DMS79 (cell line): ENCODE measurements around the gene MMP14.
A peak's percentile ranks its signal among the peaks of the same experiment; 100 is the strongest.
"Not testable (repeated sequence)": the region's sequence is repeated elsewhere in the genome, so short reads cannot be mapped to it uniquely, and the experiment has no call there.

Experiments used
- DNase-seq: peaks from one replicate; lab custom pipeline; 2025; lab: John Stamatoyannopoulos, UW

Gene MMP14

DNA sequence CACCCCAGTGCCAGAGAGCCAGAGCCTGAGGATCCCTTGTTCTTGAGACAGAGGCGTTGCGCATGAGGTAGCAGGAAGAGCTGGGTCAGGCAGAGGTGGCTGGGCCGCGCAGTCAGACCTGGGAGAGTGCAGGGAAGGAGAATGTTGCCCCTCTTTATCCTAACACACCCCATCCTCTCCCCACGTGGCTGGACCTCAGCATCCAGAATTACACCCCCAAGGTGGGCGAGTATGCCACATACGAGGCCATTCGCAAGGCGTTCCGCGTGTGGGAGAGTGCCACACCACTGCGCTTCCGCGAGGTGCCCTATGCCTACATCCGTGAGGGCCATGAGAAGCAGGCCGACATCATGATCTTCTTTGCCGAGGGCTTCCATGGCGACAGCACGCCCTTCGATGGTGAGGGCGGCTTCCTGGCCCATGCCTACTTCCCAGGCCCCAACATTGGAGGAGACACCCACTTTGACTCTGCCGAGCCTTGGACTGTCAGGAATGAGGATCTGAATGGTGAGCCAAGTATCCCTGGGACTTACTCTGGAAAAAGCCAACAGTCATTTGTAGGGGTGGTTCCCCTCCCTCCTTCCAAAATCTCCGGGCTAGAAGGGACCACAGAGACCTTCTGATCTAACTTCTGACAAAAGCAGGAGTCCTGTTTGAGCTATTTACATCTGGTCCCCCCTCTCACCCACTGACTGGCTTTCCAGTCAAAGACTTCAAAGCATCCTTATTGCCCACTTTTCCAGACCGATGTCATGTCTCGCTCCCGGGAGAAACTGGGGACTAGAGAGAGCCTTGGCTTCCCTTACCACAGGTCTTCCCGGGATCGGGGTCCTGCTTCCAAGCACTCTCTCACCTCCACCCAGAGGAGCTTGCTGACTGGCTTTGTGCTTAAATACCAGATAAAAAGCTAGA is 6.1 kb downstream of the MMP14 start:
- no peak for DNase-seq

- no peak for DNase-seq
Observed at GRCh38 chr14:22843123-22843925, 6.9 kb downstream of the MMP14 start.

GRCh38 chr14:22844221-22845102 is 8.1 kb downstream of the MMP14 start:
- DNase-seq, result no peak

- no peak for DNase-seq
Observed at GRCh38 chr14:22845103-22845394, 8.7 kb downstream of the MMP14 start.

DNA sequence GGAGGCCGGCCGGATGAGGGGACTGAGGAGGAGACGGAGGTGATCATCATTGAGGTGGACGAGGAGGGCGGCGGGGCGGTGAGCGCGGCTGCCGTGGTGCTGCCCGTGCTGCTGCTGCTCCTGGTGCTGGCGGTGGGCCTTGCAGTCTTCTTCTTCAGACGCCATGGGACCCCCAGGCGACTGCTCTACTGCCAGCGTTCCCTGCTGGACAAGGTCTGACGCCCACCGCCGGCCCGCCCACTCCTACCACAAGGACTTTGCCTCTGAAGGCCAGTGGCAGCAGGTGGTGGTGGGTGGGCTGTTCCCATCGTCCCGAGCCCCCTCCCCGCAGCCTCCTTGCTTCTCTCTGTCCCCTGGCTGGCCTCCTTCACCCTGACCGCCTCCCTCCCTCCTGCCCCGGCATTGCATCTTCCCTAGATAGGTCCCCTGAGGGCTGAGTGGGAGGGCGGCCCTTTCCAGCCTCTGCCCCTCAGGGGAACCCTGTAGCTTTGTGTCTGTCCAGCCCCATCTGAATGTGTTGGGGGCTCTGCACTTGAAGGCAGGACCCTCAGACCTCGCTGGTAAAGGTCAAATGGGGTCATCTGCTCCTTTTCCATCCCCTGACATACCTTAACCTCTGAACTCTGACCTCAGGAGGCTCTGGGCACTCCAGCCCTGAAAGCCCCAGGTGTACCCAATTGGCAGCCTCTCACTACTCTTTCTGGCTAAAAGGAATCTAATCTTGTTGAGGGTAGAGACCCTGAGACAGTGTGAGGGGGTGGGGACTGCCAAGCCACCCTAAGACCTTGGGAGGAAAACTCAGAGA is 9.6 kb downstream of the MMP14 start:
- DNase-seq, result no peak

DNA sequence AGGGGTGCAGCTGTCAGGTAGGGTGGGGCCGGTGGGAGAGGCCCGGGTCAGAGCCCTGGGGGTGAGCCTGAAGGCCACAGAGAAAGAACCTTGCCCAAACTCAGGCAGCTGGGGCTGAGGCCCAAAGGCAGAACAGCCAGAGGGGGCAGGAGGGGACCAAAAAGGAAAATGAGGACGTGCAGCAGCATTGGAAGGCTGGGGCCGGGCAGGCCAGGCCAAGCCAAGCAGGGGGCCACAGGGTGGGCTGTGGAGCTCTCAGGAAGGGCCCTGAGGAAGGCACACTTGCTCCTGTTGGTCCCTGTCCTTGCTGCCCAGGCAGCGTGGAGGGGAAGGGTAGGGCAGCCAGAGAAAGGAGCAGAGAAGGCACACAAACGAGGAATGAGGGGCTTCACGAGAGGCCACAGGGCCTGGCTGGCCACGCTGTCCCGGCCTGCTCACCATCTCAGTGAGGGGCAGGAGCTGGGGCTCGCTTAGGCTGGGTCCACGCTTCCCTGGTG is 10.5 kb downstream of the MMP14 start:
- no peak for DNase-seq

GRCh38 chr14:22847661-22848341 is 11.4 kb downstream of the MMP14 start:
- DNase-seq, result no peak

GRCh38 chr14:22848351-22849164 is 12.2 kb downstream of the MMP14 start:
- peak; percentile 55 for DNase-seq

DNA sequence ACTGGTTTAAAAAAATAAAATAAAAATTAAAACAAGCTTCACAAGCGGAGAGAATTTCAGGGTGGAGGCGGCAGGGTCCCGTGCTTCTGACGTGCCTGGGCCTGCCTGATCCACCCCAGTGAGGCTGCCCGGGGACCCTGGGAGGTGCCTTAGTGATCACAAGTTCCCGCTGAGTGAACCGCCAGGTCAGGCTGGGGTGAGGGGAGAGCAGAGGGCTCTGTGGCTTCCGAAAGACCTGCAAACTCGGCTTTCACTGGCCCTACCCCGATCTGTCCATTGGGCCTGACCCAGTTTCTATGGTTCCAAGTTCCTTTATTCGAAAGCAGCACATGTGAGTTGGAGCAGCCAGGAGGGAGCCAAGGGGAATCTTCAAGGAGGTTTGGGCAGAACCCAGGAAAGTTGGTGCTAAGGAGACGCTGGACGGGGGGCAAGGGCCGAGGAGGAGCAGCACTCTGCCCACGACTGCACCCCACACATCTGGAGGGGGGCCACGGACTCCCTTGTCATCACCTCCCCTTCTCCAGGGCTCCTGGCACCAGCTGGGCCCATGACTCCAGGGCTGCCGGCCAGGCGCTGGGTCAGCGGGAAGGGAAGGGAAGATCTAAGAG is 12.9 kb downstream of the MMP14 start:
- DNase-seq, result no peak

DNA sequence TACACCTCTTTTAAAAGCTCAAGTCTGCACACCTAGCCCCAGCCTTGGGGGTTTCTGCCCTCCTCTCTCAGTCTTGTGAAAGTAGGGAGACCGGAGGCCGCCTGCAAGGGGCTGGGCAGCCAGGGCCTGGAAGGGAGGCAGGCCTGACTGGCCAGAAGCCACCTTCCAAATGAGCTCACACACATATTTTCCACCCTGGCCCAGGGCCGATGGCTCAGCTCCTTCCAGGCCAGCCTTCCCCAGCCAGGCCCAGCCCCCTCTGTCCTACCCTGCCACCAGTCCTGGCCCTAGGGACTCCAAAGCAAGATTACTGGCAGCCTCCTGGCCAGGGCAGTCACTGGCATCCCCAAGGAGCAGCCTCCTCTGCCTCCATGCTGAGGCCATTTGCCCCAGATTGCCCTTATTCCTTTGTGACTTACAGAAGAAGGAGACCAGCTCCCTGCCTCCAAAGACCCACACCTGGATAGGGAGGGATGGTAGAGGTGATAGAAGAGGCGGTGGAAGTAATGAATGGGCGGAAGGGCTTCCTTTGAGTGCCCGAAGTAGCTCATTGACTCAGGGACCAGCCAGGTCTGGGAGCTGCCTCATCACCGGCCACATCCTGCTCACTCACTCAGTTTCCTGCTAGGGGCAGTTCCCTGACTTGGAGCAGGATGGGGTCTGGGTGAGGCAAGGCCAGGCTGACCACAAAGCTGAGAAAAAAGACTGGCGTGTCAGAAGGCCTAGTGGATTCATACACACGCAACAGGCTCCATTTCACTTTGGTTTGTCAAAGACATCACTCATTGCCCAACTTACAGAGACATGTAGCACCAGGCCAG is 14.8 kb downstream of the MMP14 start:
- no peak for DNase-seq

DNA sequence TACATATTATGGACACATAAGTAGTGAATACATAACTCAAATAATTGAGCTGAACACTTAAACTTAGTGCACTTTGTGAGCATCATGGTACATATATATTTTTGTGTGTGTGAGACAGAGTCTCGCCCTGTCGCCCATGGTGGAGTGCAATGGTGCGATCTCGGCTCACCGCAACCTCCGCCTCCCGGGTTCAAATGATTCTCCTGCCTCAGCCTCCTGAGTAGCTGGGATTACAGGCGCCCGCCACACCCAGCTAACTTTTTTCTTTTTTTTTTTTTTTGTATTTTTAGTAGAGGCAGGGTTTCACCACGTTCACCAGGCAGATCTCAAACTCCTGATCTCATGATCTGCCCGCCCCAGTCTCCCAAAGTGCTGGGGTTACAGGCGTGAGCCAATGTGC is 15.8 kb downstream of the MMP14 start:
- not testable (repeated sequence) for DNase-seq

GRCh38 chr14:22852599-22852939 is 16.2 kb downstream of the MMP14 start:
- no peak for DNase-seq

DNA sequence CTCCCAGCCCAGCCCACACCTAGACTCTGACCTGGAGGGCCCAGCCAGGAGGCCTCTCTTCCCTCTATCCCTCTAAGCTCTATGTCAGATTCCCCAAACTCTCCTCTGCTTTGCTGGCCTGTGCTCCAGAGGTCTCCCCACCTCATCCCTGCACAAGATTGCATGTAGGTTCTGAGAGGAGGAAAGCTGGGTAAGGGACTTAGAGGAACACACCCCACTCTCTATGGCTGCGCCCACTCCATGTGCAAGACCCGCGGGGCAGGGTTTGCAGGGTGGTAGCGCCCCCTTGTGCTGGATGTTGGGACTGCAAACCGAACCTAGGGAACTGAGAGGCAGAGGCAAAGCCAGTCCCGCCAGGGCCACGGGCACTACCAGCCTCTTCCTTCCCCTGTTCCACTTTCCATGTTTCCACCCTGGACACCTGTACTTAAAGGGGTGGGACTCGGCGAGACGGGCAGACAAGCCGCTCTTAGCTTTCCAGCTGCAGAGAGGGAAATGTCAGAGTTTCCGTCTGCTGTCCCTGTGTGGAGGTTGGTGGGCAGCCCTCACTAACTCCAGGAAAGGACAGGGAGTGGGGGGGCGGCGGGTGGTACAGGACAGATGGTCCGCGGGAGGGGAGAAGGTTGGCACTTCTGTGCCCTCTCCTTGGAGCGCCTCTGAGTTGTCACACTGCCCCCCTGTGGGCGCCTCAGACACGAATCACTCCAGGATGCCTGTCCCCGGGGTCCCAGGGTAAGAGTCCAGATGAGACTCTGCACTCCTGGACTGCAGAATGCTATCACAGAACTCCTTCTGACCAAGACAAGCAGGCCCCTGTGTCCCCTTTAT is 16.8 kb downstream of the MMP14 start:
- peak; percentile 67 for DNase-seq

DNA sequence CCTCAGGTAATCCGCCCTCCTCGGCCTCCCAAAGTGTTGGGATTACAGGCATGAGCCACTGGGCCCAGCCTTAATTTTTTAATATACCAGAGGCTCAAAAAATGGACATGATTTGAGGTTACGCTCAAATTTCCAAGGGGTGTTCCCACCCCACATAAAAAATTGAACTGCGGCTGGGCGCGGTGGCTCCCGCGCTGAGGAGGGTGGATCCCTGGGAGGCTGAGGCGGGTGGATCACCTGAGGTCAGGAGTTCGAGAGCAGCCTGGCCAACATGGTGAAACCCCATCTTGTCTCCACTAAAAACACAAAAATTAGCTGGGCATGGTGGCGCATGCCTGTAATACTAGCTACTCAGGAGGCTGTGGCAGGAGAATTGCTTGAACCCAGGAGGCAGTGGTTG is 17.9 kb downstream of the MMP14 start:
- not testable (repeated sequence) for DNase-seq

DNA sequence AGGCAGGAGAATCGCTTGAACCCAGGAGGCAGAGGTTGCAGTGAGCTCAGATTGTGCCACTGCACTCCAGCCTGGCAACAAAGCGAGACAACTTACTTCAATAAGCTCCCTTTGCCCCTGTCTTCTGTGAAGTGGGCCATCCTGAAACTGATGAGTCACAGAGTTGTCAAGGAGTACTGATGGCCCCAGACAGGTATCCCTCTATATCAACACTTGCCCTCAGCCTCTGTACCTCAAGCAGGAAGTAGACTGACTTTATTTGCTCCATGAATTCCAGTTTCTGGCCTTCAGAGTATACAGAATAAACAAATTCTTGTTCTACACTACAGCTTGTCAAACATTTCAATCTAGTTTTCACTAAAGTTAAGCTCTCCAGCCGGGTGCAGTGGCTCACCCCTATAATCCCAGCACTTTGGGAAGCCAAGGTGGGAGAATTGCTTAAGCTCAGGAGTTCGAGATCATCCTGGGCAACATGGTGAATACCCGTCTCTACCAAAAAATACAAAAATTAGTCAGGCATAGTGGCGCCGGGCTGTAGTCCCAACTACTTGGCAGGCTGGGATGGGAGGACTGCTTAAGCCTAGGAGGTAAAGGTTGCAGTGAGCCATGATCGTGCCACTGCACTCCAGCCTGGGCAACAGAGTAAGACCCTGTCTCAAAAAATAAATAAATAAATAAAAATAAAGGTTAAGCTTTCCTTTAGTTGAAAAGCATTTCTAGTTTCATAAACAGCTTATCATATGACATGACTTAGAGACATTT is 18.8 kb downstream of the MMP14 start:
- no peak for DNase-seq

- DNase-seq, result no peak
Observed at GRCh38 chr14:22856428-22856827, 20.0 kb downstream of the MMP14 start.

DNA sequence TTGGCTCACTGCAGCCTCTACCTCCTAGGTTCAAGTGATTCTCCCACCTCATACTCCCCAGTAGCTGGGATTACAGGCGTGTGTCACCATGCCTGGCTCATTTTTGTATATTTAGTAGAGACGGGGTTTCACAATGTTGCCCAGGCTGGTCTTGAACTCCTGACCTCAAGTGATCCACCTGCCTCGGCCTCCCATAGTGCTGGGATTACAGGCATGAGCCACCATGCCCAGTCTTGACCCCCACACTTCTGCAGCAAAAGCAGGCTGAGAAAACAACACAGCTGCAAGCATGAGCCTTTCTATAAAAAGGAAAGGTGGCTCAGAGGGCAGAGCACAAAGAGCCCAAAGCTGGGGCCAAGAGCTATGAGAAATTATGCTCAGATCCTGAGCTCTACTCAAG is 24.0 kb downstream of the MMP14 start:
- DNase-seq, result not testable (repeated sequence)
